GM18508 (cell line): ENCODE data around the gene PTPRN2.
"Not testable (repeated sequence)": the region's sequence is repeated elsewhere in the genome, so short reads cannot be mapped to it uniquely, and the experiment has no call there.

ENCODE experiments used
- ATAC-seq: cut with Tn5 transposase; IDR thresholded peaks from one replicate; pipeline ENCODE4 v1.9.1; 2021; ENCODE audit warnings: moderate number of reproducible peaks; ENCODE audit not compliant: insufficient read depth, unreplicated experiment

Gene PTPRN2

DNA sequence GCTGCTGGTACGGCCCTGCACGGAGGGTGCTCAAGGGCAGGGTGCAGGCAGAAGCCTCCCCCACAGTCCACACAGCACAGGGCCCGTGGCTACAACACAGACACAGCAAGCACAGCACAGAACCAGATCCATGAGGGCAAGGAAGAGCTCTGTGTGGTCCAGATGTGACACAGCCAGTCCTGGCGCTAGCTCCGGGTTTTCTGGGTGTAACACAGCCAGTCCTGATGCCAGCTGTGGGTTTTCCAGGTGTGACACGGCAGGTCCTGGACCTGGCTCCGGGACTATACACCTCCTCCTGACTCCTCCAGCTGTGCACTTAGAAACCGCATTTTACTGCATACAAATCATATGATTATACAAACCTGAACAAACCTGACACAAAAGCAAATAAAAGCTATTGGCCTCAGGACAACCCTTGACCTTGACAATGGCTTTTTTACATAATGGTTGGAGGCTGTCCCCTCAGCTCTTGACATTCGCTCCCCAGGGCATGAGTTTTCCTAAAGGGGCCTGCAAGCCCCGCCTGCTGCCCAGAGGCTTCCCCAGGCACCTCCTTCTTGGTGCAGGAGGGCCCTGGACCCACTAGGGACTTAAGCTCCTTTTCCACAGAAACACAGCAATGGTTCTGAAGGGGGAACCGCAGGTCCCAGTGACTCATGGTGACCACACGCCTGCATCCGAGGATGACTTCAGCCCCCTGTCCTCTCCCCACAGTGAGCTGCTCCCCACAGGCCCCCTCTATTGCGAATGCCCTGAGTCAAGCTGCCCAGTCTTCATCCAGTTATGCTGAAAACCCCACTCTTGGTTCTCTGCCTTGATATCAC lies 209.6 kb downstream of the PTPRN2 start:
- no peak for ATAC-seq

DNA sequence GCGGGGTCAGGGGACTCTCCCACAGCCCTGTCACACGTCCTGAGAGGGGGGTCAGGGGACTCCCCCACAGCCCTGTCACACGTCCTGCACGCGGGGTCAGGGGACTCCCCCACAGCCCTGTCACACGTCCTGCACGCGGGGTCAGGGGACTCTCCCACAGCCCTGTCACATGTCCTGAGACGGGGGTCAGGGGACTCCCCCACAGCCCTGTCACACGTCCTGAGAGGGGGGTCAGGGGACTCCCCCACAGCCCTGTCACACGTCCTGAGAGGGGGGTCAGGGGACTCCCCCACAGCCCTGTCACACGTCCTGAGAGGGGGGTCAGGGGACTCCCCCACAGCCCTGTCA lies 210.8 kb downstream of the PTPRN2 start:
- ATAC-seq: not testable (repeated sequence)

DNA sequence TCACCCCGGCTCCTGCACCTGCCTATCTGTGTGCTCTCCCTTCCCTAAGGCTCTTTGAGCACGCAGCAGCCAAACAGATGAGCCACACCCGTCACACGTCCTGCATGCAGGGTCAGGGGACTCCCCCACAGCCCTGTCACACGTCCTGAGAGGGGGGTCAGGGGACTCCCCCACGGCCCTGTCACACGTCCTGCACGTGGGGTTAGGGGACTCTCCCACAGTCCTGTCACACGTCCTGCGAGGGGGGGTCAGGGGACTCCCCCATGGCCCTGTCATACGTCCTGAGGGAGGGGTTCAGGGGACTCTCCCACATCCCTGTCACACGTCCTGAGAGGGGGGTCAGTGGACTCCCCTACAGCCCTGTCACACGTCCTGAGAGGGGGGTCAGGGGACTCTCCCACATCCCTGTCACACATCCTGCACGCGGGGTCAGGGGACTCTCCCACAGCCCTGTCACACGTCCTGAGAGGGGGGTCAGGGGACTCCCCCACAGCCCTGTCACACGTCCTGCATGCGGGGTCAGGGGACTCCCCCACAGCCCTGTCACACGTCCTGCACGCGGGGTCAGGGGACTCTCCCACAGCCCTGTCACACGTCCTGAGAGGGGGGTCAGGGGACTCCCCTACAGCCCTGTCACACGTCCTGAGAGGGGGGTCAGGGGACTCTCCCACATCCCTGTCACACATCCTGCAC lies 211.3 kb downstream of the PTPRN2 start:
- ATAC-seq: not testable (repeated sequence)

- no peak for ATAC-seq
Measured at GRCh38 chr7:158375034-158375433, 212.6 kb downstream of the PTPRN2 start.

- ATAC-seq: no peak
Measured at GRCh38 chr7:158374586-158374985, 213.0 kb downstream of the PTPRN2 start.

DNA sequence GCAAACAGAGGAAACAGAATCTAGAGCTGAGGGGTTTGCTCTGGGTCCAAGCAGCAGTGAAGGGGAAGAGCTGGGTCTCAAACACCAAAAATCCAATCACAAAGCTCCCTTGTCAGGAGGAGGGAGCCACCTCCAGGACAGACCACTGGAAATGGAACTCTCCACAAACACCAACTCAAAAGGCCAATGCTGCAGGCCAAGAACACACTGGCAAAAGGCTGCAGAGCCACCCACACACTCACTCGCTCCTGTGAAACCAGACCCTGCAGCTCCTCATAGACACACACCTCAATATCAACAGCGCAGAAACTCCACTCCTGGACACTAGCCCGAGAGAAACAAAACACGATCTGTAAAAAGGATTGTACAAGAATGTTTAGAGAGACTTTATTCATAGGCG lies 213.5 kb downstream of the PTPRN2 start:
- ATAC-seq: no peak

GRCh38 chr7:158373476-158374133 lies 214.0 kb downstream of the PTPRN2 start:
- no peak for ATAC-seq

DNA sequence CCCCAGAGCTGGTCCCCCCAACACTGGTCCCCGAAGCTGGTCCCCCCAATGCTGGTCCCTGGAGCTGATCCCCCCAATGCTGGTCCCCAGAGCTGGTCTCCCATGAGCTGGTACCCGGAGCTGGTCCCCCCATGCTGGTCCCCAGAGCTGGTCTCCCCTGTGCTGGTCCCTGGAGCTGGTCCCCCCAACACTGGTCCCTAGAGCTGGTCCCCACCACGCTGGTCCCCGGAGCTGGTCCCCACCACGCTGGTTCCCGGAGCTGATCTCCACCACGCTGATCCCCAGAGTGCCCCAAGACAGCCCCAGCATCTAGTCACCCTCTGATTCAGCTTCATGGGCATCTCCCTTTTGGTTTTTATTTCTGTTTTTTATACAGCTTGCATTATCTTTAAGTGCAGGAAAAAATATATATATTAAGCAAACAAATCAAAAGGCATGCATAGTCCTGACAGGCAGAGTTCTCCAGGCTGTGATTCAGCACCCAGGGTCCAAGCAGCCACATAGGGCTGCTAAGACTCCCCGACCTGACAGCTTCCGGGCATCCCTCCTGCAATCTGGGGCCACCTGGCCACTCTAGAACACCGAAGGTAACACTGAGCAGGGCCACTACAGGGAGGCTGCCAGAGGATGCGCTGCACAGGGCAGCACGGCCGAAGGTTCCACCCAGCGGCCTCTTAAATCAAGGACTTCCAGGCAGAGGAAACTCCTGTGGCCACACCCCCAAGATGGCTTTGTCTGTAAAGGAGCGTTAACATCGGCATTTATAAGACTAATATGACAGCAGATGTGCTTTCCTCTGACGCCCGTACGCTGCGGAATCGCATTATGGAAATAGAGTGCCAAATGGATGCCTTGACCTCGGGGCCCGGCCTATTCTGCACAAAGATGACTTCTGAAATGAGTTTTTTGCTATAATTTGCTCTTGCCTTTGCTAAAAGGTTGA lies 215.0 kb downstream of the PTPRN2 start:
- ATAC-seq: no peak

- ATAC-seq: no peak
Measured at GRCh38 chr7:158371856-158372255, 215.8 kb downstream of the PTPRN2 start.

GRCh38 chr7:158369866-158370265 lies 217.8 kb downstream of the PTPRN2 start:
- no peak for ATAC-seq

DNA sequence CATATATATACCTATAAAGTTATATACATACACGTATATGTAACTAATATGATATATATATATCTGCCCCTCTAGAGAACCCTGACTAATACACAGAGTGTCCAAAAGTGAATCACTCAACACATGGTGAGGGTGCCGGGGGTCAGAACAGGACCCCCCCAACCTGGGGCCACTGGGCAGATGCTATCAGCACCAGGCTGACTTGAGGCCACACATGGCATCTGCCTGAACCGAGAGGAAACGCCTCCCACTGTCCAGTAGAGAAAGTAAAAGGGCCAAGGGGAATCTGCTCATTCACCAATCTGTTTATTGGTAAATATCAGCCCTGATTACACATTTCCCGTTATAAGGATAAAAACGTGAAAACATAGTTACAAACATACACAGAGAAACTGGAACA lies 218.3 kb downstream of the PTPRN2 start:
- no peak for ATAC-seq

DNA sequence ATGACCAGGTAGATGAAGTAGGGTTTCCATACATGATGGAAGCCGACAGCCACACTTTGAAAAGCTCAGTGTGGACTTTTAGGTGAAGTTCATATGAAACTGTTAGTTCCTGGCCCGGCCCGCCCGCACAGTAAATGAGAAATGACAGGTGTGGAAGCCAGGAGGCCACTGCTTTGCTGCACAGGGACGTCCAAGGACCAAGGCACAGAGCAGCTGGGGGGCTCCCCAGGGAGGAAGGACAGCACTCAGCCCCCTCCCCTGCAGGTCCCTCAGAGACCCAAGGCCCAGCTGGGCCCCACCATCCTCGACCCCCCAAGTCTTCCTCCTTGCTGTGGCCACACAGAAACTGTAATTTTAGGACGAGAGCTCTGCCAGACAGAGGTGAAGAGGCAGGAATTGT lies 219.2 kb downstream of the PTPRN2 start:
- ATAC-seq: no peak

DNA sequence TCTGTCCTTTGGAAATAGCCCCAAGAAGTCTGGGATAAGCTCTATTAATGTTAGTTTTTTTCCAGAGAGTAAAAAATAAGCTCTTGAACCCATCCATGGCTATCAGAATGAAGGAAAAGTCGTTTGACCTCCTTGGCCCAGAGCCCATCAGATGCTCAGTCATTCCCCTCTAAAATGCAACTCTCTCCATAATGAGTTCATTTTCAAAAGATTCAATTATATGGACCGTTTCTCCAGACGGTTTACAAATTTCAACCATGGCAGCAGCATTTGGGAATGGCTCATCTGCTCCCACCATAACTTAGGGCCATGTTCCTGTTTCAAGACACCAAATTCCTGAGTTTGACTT lies 220.0 kb downstream of the PTPRN2 start:
- no peak for ATAC-seq

GRCh38 chr7:158366916-158367633 lies 220.5 kb downstream of the PTPRN2 start:
- no peak for ATAC-seq

DNA sequence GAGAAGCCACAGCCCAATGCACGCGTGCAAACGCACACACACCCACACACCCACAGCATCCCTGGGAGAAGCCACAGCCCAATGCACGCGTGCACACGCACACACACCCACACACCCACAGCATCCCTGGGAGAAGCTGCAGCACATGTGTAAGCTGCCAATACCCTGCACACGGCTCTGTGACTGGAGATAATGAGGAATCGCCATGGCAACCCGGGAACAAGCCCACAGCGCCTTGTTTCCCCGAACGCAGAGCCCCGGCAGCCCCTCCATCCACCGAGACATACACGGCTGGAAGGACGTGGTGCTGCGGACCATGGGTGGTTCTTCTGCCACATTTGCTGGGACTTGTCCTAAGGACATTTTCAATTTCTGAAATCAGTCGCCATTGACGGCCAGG lies 221.3 kb downstream of the PTPRN2 start:
- ATAC-seq: no peak

DNA sequence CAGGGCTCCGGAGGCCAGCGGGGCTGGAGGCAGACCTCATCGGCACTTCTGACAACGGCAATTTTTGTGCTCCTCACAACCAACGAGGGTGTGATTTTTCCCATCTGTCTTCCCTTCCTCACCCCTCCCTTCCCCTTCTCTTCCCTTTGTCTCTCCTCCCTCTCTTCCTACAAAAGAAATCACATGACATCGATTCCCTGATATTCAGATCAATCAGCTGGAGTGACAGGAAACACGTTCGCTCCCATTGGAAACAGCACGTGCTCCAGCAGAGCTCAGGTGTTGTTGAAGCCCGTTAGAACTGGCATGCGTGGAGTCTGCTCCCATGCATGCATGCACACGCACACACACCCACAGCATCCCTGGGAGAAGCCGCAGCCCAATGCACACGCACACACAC lies 222.4 kb downstream of the PTPRN2 start:
- no peak for ATAC-seq

GRCh38 chr7:158364451-158364850 lies 223.2 kb downstream of the PTPRN2 start:
- no peak for ATAC-seq

- ATAC-seq: no peak
Measured at GRCh38 chr7:158362912-158363905, 224.4 kb downstream of the PTPRN2 start.

GRCh38 chr7:158362001-158362400 lies 225.6 kb downstream of the PTPRN2 start:
- ATAC-seq: no peak
